ENCODE measurements around the gene PIWIL4.
"Not testable (repeated sequence)": the region's sequence is repeated elsewhere in the genome, so short reads cannot be mapped to it uniquely, and the experiment has no call there.

Gene PIWIL4

DNA sequence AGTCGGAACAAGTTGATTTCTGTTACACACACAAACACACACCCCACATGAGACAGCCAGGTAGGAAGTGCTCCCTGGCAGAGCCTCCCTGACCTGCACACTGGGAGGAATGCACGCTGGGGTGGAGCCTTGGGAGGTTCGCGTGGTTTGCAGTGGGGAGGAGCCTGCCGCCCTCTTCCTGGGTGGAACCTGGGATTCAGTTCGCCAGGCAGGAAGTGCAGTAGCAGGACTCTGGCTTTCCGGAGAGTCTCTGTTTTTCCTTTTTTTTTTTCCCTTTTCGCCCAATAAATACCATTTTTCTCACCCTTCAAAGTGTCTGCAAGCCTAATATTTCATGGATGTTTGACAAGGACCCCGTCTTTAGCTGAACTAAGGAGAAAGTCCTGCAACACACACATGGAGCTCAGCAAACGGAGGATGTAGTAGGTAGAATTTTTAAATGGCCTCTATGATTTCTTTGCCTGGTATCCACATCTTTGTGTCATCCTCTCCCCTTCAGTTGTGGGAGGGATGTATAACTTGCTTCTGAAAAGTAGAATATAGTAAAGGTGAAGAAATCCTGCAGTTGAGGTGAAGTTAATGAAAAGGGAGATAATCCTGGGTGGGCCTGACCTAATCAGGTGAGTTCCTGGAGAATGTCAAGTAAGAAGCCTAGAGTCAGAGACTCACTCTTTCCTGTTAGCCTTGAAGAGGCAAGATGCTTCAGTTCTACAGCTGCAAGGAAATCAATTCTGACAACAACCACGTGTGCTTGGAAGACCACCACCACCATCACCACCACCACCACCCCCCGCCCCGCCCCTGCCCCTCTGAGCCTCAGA lies 72.9 kb downstream of the PIWIL4 start:
- no peak for DNase-seq

DNA sequence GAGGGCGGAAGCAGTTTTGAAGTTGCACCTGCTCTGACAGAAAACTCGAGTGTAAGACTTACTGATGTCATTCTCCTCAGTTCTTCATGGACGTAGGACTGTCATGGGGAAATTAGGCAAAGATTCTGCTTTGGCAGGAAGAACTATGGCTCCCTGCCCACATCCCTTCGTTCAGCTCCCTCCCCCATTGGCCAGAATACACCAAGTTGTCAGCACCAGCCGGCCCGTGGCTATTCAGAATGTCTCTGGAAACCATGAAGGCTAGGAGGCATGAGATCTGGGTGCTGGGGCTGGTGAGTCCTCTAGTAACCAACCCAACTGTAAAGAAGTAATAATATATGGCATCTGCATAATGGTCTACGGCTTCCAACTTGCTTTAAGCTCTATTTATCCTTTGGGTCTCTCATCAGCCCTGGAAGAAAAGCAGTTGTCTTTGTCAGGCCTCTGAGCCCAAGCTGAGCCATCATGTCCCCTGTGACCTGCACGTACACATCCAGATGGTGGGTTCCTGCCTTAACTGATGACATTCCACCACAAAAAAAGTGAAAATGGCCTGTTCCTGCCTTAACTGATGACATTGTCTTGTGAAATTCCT lies 74.1 kb downstream of the PIWIL4 start:
- no peak for DNase-seq

DNA sequence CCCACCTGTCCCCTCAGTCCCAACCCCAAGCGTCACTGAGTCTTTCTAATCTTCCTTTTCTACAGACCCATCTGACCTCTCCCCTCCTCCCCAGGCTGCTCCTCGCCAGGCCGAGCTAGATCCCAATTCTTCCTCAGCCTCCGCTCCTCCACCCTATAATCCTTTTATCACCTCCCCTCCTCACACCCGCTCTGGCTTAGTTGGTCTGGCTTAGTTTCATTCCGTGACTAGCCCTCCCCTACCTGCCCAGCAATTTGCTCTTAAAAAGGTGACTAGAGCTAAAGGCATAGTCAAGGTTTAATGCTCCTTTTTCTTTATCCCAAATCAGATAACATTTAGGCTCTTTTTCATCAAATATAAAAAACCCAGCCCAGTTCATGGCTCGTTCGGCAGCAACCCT lies 76.0 kb downstream of the PIWIL4 start:
- not testable (repeated sequence) for DNase-seq

DNA sequence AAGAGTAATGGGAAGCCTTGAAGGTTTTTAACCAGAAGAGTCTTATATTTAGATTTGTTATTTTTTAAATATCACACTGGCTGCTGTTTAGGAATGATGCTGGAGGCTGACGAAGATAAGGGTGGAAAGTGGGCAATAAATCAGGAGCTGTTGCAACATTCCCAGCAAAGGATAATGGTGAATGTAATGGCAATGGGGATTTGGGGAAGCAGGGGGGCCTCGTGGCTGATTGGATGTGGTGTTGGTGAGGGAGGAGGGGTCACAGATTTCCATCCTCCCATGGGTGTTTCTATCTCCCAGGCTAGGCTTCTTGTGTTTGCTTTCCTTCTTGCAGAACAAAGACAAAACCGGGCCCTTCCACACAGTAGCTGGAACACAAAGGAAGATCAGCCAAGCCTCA lies 80.8 kb downstream of the PIWIL4 start:
- DNase-seq: no peak

DNA sequence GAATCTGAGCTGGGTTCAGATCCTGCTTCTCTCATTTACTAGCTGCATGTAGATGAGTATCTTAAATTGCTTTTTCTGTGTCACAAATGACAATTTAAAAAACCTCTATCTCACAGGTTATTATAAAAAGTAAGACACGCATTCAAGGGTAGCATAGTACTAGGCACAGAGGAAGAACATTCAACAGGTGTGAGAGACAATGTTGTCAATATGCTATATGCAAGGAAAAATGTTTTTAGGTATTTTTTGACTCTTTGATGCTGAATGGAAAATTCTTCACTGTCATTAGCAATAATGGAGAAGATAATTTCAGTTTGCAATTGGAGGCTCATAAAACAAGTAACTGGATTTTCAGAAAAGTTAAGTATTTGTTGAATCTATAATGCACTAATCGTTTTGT lies 81.6 kb downstream of the PIWIL4 start:
- no peak for DNase-seq

DNA sequence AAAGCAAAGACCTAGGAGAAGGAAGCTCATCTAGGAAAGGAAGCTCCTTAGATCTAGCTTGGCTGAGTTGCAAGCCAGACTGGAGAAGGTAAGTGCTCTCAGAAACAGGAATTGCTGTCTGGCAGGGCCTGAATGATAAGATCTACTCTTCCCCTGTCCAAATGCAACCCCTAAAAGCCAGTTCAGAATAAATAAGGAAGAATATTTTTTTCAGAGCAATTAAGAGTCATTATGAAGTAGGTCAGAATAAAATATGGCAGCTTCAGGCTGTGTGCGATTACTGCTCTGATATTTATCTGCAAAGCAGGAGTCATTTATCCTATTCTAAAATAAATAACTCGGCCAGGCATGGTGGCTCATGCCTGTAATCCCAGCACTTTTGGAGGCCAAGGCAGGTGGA lies 82.1 kb downstream of the PIWIL4 start:
- no peak for DNase-seq

DNA sequence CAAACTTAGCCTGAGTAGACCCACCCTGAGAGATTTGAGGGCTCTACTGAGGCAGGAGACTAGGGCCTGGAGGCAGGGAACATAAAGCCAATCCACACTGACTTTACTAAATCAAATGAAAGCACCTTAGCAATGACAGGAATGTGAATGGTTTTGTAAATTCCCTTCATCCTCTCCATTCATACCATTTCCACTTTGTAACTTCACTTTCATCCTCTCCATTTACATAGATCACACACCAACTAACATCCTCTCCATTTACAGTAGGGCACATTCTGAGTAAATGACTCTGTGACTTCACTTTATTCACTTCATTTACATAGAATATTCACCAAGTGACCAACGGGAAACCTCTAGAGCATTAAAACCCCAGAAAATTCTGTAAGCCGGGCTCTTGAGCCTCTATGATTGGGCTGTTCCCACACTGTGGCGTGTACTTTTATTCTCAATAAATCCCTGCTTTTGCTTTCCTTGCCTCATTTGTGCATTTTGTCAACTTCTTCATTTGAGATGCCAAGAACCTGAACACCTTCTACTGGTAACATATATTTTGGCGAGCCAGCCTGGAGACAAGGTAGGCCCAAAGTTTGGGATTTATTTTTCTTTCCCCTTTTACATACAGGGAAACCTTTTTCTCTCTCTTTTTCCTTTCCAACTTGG lies 82.9 kb downstream of the PIWIL4 start:
- DNase-seq: no peak

DNA sequence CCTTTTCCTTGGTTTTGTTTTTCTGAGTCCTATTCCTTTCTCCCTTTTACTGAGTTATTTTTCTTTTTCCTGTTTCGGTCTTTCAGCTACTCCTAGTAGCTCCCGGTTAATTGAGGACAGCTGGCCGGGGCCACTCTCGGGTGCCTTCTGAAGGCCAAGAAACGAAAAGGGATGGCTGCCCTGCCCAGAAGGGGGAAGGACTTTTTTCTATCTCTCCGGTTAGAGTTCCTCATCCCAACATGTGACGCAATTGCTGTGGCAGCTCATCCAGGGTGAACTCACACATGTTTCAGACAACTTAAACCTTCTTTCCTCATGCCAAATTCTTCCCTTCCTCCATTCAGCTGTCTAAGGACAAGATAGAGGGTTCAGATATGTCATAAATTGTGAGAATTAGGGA lies 83.6 kb downstream of the PIWIL4 start:
- DNase-seq: no peak

DNA sequence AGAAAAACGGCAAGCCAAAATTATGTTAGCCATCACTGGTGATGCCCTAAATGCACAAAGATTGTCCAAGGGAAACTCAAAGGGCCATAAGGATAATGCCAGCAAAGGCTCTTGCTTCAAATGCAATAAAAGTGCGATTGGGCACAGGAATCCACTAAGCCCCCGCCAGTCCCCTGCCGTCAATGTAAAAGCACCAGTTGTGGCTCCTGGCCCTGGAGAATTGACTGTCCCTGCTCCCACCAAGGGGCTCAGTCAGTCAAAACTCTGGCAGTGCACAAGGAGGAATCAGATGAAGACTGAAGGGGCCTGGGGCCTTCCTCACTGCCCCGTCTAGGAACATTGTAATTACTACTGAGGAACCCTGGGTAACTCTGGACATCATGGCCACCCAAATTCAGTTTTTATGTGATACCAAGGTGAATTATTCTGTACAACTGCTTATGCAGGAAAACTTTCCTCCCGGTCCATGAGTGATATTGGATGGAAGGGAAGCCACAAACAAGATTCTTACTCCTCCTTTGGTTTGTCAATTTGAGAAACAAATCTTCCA lies 85.6 kb downstream of the PIWIL4 start:
- DNase-seq: no peak

DNA sequence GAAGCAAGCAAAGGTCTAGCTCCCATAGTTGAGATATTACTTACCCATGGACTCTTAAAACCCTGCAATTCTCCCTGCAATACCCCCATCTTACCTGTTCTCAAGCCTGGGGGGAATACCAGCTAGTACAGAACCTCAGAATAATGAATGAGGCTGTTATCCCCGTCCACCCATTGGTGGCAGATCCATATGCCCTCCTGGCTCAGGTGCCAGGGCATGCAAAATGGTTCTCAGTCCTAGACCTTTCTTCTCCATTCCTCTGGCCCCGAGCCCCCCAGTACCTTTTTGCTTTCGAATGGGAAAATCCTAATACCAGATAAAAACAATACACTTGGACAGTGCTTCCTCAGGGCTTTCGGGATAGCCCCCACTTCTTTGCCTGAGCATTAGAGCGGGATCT lies 86.4 kb downstream of the PIWIL4 start:
- DNase-seq: no peak

DNA sequence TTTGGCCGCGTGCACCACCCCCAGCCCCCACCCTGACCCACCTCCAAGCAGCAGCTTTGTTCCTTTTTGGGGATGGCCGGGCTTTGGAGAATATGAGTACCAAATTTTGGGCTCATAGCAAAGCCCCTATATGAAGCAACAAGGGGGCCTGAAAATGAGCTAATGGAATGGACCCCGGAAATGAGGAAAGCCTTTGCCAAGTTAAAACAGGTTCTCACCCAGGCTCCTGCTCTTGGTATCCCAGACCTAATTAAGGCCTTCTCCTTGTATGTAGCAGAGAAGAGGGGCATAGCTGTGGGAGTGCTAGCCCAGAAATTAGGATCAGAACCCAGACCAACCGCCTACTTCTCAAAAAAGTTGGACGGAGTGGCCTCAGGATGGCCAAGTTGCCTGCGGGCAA lies 87.0 kb downstream of the PIWIL4 start:
- no peak for DNase-seq

DNA sequence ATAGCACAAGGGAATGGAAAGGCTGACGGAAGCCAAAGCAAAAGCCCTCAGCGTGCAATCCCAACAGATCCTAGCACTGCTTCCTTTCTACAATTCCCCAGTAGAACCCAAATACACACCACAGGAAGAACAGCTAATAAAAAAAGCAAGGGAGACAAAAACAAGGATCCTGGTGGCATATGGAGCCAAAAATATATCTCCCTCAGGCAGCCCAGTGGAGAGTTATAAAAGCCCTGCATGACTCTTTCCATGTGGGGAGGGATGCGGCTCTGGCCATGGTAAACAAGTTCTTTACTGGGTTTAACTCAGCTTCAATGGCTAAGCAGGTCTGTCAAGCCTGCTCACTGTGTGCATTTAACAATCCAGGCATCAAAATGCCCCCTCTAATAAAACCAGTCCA lies 88.1 kb downstream of the PIWIL4 start:
- DNase-seq: no peak

DNA sequence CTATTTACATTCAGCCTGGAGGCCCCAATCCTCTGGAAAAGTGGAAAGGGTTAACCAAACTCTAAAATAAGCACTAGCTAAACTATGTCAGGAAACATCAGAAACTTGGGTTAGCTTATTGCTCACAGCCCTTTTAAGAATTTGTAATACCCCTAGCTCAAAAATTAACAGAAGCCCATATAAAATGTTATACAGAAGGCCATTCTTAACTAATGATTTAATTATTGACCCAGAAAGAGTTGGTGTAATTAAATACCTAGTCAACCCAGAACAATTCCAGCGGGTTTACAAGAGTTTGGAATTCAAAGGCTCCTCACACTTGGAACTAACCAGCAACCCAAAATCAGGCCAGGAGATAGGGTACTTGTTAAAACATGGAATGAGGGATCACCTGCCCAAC lies 88.8 kb downstream of the PIWIL4 start:
- no peak for DNase-seq

DNA sequence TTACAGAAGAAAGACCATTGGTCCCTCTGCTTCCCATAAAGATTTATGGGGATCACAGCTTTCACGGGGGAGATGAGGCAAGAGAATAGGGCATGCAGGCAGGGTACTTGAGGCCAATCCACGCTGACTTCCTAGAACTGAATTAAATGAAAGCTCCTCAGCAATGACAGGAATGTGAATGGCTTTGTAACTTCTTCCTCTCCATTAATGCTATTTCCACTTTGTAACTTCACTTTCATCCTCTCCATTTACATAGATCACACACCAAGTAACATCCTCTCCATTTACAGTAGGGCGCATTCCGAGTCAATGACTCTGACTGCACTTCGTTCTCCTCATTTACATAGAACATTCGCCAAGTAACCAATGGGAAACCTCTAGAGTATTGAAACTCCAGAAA lies 89.8 kb downstream of the PIWIL4 start:
- no peak for DNase-seq

DNA sequence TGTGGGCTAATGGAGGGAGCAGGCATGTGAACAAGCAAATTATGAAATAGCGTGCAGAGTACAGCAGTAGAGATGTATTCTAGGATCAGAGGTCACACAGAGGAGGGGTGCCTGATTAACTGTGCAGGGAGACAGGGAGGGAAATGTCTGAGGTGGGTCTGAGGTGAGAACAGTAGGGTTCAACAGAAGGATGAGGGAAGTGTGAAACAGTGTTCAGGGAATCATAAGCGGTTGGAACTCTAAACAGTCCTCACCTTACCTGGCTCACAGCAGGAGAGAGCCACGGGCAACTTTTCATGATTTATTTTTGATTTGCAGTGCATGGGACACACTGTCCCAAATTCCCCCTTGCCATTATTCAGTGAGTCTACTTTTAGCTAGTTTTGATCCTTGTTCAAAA lies 90.5 kb downstream of the PIWIL4 start:
- no peak for DNase-seq

DNA sequence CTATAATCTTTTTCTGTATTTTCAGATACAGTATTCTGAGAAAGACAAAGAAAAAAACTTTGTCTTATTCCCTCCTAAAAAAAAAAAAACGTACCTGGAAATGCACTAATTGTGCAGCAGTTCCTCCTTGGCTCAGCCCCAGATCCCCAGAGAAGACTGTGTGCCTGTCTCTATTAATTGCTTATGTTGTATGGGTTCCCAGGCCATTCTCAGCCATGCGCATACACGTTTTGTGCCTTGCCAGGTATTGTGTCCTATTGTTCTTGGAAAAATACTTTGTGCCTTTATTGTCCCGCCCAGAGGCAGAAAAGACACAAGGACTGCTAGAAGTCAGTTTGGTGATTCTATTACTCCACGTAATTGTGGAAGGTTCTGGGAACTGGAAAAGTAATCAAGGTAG lies 91.2 kb downstream of the PIWIL4 start:
- DNase-seq: no peak

DNA sequence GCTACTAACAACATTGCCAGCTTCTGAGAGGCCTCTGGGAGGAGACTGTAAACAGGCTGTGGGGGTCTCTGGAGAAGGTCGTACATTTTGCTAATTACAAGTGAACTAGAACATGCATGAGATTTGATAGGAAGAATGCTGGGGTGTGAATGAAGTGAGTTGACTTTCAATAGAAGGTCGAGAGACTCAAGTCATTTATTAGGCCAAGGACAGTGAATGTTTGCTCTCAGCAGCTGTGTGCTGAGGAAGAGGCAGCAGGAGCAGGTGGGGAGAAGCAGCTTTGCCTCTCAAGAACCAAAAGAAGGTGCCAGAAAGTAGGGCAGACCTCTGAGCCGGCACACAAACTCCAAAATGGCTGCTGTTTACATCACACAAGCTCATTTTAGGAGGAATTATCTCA lies 91.7 kb downstream of the PIWIL4 start:
- DNase-seq: no peak

DNA sequence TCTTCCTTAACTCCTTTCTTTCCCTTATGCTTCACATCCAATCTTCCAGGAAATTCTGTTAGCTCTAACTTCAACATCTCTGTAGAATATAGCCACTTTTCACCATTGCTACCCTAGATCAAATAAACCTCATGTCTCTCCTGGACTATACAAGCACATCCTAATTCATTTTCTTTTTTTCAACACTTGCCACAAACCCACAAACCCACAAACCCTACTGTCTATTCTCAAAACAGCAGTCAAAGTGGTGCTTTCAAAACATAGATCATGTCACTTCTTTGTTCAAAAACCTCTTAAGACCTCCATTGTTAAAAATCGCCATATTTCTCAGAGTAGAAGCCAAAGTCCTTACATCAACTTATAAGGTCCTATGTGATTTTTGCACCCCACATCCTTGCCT lies 94.3 kb downstream of the PIWIL4 start:
- no peak for DNase-seq

DNA sequence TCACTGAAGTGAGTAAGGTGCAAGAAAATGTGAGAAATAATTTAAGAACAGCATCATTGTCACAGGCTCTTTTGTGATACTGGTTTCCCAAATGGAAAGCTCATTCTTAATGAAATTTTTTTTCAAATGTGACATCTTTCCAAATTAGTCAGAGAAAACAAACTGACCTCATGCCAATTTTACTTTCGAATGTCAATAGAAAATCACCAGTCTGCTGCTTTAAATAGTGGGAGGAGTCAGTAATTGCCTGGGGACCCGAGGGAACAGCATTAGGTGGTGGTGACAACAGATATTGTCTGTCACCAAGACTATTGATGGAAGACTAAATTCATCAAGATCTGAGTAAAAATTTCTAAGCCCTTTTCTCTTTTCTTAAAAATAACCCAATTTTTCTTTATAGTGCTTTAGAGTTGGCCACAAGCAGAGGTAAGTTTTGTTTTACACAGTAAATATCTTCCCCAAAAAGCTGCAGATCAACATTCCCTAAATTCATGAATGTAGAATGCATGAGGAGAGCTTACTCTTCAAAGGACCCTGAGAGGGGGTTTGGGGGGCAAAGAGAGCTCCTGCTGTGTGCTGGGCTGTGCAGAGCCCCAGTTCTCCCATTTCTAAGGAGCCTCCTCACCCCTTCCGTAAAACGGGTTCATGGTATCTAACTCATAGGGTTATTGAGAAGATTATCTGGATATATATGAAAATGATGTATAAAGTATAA lies 95.1 kb downstream of the PIWIL4 start:
- DNase-seq: no peak

DNA sequence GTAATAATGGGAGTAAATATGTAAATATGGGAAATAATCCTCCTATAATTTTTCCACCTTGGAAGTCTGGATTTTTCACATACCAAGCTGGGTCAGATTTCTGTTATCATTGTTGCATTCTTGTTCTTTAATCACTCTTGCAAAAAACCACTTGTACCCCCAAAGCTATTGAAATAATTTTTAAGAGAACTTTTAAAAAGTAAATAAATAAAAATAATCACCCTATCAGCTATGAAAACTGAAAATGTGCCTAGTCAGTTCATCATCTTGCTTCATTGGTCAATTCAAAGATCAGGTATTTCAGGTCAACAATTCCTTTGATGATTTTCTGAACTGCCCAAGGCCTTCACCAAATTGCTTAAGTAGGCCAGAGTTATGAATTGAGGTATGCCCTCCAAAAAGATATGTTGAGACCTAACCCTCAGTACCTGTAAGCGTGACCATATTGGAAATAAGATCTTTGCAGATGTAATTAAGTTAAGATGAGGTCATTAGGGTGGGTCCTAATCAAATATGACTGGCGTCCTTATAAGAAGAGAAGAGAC lies 95.8 kb downstream of the PIWIL4 start:
- DNase-seq: no peak

DNA sequence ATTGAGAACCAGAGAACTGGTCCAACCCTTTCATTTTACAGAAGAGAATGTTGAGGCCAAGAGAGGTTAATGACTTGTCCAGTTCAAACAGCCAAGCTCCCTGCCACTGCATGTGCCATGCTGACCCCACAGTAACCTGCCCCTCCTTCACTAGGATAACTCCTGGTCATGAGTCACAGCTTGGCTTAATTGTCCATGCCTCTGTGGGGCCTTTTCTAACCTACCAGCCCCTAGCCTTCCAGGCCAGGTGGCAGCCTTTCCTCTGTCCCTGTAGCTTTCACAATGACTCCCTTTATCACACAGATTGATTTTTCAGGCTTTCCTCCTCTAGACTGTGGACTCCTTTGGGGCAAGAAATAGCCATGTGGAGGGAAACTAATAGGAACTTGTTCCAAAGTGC lies 97.2 kb downstream of the PIWIL4 start:
- no peak for DNase-seq

DNA sequence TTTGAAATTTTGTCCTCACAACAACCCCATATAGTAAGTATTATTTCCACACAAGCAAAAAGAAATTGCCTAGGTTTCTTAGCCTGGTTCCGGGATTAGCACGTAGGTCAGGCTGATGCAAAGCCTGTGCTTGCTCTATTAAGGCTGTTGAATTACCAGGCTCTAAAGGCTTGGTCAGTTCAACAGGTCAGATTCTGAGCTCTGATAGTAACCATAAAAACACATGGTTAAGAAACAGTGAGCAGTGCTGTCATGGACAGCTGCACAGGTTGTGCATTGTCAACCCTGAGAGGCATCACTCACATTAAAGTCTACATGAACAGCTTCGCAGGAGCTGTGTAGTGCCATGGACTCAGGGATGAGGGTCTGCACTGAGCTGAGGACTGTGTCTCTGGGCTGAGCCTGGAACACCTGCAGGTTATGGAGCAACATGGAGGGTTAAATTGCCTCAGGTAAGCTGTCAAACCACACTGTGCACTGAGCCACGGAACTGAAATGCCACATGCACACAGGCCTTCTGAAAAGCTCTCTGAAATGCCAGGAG lies 98.0 kb downstream of the PIWIL4 start:
- no peak for DNase-seq

Data from T-helper 1 cell (primary cell).